PC-3 (cell line): ENCODE measurements around the gene CORO2A.

Experiments used
- EZH2 ChIP-seq: fragments of 300-600 bp; sonication (generic); IDR thresholded peaks from one replicate; pipeline ENCODE4 v1.6.1; 2017; ENCODE audit warnings: antibody characterized with exemption, mild to moderate bottlenecking, low read length; ENCODE audit not compliant: unreplicated experiment
- EZH2phosphoT487 ChIP-seq: fragments of 300-600 bp; sonication (generic); IDR thresholded peaks from 2 replicates; pipeline ENCODE4 v1.6.1; 2018; ENCODE audit warnings: mild to moderate bottlenecking, antibody characterized with exemption, low read length, borderline replicate concordance
- TF ChIP-seq, protein P1 (sequence below): fragments of 300-600 bp; sonication (generic); conservative IDR thresholded peaks from 2 replicates; pipeline ENCODE4 v1.5.1; 2017; ENCODE audit warnings: antibody characterized with exemption, low read depth, mild to moderate bottlenecking, low read length

DNA sequence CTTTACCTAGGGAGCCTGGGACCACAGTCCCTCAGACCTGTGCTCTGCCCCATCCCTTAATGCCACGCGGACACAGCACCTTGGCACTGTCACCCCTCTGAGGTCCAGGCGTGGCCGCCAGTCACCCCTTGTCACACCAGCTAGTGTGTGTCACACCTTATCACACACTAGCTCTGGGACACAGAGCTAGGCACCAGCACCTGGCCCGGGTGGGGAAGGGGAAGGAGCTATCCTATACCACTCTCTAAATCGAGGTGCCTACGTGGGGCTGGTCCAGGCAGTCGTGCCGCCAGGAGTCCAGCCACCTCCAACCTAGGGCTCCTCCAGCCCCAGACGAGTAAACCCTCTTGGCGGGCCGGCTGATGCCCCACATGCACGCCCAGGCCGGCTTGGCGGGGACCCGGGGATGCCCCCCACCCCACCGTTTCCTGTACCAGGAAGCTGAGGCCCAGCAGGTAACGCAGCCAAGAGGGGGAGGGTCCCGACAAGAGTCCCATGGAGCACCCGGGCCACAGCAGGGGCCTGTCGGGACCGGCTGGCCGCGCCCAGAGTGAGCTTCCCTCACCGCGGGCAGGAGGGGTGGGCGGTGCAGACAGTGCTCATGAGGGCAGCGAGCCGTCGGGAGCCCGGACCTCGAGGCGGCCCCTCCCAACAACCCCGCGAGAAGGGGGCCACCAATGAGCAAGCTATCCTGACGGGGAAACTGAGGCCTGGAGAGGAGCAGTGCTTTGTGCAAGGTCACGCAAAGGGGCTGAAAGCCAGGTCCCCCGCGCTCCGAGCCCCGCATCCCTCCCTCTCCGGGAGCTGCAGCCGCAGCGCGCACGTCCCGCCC is 550 bp downstream of the CORO2A start:
- TF ChIP-seq EZH2phosphoT487 (no peak), EZH2 (no peak)
- TF ChIP-seq, protein P1, sequence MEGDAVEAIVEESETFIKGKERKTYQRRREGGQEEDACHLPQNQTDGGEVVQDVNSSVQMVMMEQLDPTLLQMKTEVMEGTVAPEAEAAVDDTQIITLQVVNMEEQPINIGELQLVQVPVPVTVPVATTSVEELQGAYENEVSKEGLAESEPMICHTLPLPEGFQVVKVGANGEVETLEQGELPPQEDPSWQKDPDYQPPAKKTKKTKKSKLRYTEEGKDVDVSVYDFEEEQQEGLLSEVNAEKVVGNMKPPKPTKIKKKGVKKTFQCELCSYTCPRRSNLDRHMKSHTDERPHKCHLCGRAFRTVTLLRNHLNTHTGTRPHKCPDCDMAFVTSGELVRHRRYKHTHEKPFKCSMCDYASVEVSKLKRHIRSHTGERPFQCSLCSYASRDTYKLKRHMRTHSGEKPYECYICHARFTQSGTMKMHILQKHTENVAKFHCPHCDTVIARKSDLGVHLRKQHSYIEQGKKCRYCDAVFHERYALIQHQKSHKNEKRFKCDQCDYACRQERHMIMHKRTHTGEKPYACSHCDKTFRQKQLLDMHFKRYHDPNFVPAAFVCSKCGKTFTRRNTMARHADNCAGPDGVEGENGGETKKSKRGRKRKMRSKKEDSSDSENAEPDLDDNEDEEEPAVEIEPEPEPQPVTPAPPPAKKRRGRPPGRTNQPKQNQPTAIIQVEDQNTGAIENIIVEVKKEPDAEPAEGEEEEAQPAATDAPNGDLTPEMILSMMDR: no peak
